HepG2 (cell line): ENCODE measurements around the gene SLC22A5. TPM values are rescaled to one million over a fixed set of nuclear protein-coding genes. Genes with fewer than 3 reads are reported as not detected.

Experiments used
- ATF7 ChIP-seq, 2 experiments: fragments of 450-650 bp in 1 of 2; sonication (generic) in 1 of 2; formaldehyde crosslinking in 1 of 2; IDR thresholded peaks; 2 replicates each; pipeline versions ENCODE4 v1.4.0 to v1.6.1; 2016 to 2020; ENCODE audit warnings: antibody characterized with exemption in 1 of 2, mild to moderate bottlenecking in 1 of 2, missing genetic modification reagents in 1 of 2
- NPAS2 ChIP-seq: sonication (generic); formaldehyde crosslinking; IDR thresholded peaks from 2 replicates; pipeline ENCODE4 v1.8.0; 2022; ENCODE audit warnings: mild to moderate bottlenecking, missing genetic modification reagents, borderline replicate concordance
- PHB2 ChIP-seq: fragments of 450-650 bp; IDR thresholded peaks from 2 replicates; pipeline ENCODE4 v1.6.1; 2018; ENCODE audit not compliant: partially characterized antibody
- POLR2A ChIP-seq, 2 experiments: IDR thresholded peaks; 2 replicates each; pipeline ENCODE4 v1.6.1; 2011; ENCODE audit warnings: low read depth in 2 of 2, low read length in 2 of 2, mild to moderate bottlenecking in 1 of 2, moderate library complexity in 1 of 2; ENCODE audit not compliant: insufficient read depth in 1 of 2
- PPARG ChIP-seq: conservative IDR thresholded peaks from 2 replicates; pipeline ENCODE4 v1.6.1; 2016; ENCODE audit warnings: missing biosample characterization, missing genetic modification reagents
- SMC3 ChIP-seq: IDR thresholded peaks from 2 replicates; pipeline ENCODE4 v1.6.1; 2011; ENCODE audit warnings: low read length, improper control_type of control experiment
- STAG1 ChIP-seq: sonication (generic); formaldehyde crosslinking; IDR thresholded peaks from 2 replicates; pipeline ENCODE4 v1.4.0; 2020; ENCODE audit warnings: missing genetic modification reagents
- THAP11 ChIP-seq: IDR thresholded peaks from 2 replicates; pipeline ENCODE4 v1.6.1; 2016; ENCODE audit warnings: missing biosample characterization, missing genetic modification reagents
- YEATS2 ChIP-seq: sonication (generic); formaldehyde crosslinking; IDR thresholded peaks from 2 replicates; pipeline ENCODE4 v1.4.0; 2020; ENCODE audit warnings: missing genetic modification reagents, borderline replicate concordance
- ZBTB7A ChIP-seq: sonication (generic); formaldehyde crosslinking; IDR thresholded peaks from 2 replicates; pipeline ENCODE4 v1.8.0; 2022; ENCODE audit warnings: mild to moderate bottlenecking, missing genetic modification reagents
- ZBTB7B ChIP-seq: sonication (generic); formaldehyde crosslinking; IDR thresholded peaks from 2 replicates; pipeline ENCODE4 v1.4.0; 2020; ENCODE audit warnings: missing genetic modification reagents
- ZBTB8A ChIP-seq: sonication (generic); formaldehyde crosslinking; IDR thresholded peaks from 2 replicates; pipeline ENCODE4 v1.4.0; 2020; ENCODE audit warnings: mild to moderate bottlenecking, low read depth, missing genetic modification reagents, borderline replicate concordance
- ZMAT3 ChIP-seq: sonication (generic); formaldehyde crosslinking; conservative IDR thresholded peaks from 2 replicates; pipeline ENCODE4 v1.7.0; 2021; ENCODE audit warnings: missing genetic modification reagents
- ZNF101 ChIP-seq: sonication (generic); formaldehyde crosslinking; IDR thresholded peaks from 2 replicates; pipeline ENCODE4 v1.4.0; 2020; ENCODE audit warnings: mild to moderate bottlenecking, low read depth, missing genetic modification reagents, borderline replicate concordance
- ZNF615 ChIP-seq: sonication (generic); formaldehyde crosslinking; IDR thresholded peaks from 2 replicates; pipeline ENCODE4 v1.5.0; 2020; ENCODE audit warnings: mild to moderate bottlenecking, missing genetic modification reagents, borderline replicate concordance
- ZSCAN21 ChIP-seq: sonication (generic); formaldehyde crosslinking; IDR thresholded peaks from 2 replicates; pipeline ENCODE4 v1.8.0; 2022; ENCODE audit warnings: mild to moderate bottlenecking, missing genetic modification reagents, moderate library complexity, borderline replicate concordance
- polyA plus RNA-seq, 8 experiments: library from polyadenylated mRNA; depleted of rRNA in 3 of 8; stranded (reverse) in 7 of 8; unstranded in 1 of 8; fragments of >200 nt; fragmentation: Illumina TruSeq in 4 of 8; extraction: Trizol in 4 of 8; gene quantifications; 2 replicates each; pipeline versions ENCODE4 v1.2.1 to v1.2.3, GENCODE V29; 2011 to 2016; ENCODE audit warnings: low read depth in 4 of 8, missing spikeins in 1 of 8, mixed read lengths in 1 of 8; ENCODE audit not compliant: insufficient read depth in 1 of 8
- total RNA-seq, 5 experiments: library from RNA; depleted of rRNA; stranded (reverse); fragments of >200 nt; fragmentation: Illumina TruSeq; extraction: Trizol; gene quantifications; 2 replicates each; pipeline ENCODE4 v1.2.3, GENCODE V29; 2016; ENCODE audit warnings: low read depth in 1 of 5
- TF ChIP-seq, protein P1 (sequence below): sonication (generic); formaldehyde crosslinking; IDR thresholded peaks from 2 replicates; pipeline ENCODE4 v1.5.0; 2020; ENCODE audit warnings: missing genetic modification reagents
- TF ChIP-seq, protein P2 (sequence below): sonication (generic); formaldehyde crosslinking; IDR thresholded peaks from 2 replicates; pipeline ENCODE4 v1.8.0; 2022; ENCODE audit warnings: missing genetic modification reagents, mild to moderate bottlenecking, inconsistent platforms, borderline replicate concordance
- TF ChIP-seq, protein P3 (sequence below): sonication (generic); formaldehyde crosslinking; IDR thresholded peaks from 2 replicates; pipeline ENCODE4 v1.4.0; 2020; ENCODE audit warnings: missing genetic modification reagents, borderline replicate concordance
- TF ChIP-seq, protein P4 (sequence below): sonication (generic); formaldehyde crosslinking; IDR thresholded peaks from 2 replicates; pipeline ENCODE4 v1.5.0; 2020; ENCODE audit warnings: missing genetic modification reagents, mild to moderate bottlenecking, borderline replicate concordance

The SLC22A5 gene
- total and polyA plus RNA-seq, 2 of the 13 experiments (the other 11 are each of a cell fraction or from before 2014, with no cell fraction given), result 7.1 to 15.1 TPM

DNA sequence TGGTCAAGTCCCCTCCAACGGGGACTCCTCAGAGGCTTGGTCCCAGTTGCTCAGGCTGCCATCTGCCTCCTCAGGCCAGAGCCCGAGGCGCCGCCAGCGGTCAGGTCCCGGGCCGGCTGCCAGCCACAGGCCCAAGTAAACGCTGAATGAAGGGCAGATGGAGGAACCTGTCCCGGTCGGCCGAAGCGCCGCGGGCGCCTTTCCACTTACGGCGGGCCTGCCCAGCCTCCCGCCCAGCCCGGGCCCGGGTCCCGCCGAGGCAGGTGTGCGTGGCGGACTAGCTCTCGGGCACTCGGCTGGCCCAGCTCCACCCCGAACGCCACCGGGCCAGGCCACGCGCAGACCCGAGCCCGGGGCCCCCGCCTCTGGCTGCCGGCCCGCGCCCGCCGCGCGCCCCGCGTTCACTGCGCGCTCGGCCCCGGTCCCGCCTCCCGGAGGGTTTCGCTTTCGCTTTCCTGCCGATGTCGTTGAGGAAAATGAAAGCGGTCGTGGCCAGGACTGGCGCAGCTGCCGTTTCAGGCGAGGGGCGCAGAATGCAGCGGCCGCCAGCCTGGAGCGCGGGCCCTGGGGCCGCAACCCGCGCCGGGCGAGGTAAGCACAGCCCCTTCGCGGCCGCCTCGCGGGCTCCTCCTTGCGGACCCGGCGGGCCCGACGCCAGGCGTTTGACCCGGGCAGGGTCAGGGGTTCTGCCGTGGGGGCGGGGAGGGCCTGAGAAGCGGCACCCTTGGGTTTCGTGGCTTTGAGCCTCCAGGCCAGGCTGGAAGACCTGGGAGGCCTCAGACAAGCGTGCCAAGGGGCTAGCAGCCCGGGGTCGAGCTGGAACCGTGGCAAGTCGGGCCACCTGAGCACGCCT lies 41.2 kb downstream of the SLC22A5 start (continued):
- TF ChIP-seq ZMAT3 (CRISPR knock-in tag), result 0 out of 2 replicates have a peak, but pooled peaks have one; percentile 64
- peak; percentile 48; the same call in 1 of the 2 replicates for TF ChIP-seq YEATS2
- TF ChIP-seq ZNF615 (CRISPR knock-in tag), result no peak
- peak; percentile 51 for TF ChIP-seq STAG1 (CRISPR knock-in tag)
- TF ChIP-seq ZBTB8A, result no peak
- peak; percentile 44; the same call in 1 of the 2 replicates for TF ChIP-seq ZNF101 (CRISPR knock-in tag)
- TF ChIP-seq ZSCAN21 (CRISPR knock-in tag), result peak; percentile 69; the same call in 1 of the 2 replicates
- 0 out of 2 replicates have a peak, but pooled peaks have one; percentile 39 for TF ChIP-seq PPARG (CRISPR knock-in tag)
- no peak; the same call in none of the 2 replicates for TF ChIP-seq ZBTB7A
- TF ChIP-seq, protein P1, sequence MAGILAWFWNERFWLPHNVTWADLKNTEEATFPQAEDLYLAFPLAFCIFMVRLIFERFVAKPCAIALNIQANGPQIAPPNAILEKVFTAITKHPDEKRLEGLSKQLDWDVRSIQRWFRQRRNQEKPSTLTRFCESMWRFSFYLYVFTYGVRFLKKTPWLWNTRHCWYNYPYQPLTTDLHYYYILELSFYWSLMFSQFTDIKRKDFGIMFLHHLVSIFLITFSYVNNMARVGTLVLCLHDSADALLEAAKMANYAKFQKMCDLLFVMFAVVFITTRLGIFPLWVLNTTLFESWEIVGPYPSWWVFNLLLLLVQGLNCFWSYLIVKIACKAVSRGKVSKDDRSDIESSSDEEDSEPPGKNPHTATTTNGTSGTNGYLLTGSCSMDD (CRISPR knock-in tag), result peak; percentile 59; the same call in 1 of the 2 replicates
- TF ChIP-seq, protein P2, sequence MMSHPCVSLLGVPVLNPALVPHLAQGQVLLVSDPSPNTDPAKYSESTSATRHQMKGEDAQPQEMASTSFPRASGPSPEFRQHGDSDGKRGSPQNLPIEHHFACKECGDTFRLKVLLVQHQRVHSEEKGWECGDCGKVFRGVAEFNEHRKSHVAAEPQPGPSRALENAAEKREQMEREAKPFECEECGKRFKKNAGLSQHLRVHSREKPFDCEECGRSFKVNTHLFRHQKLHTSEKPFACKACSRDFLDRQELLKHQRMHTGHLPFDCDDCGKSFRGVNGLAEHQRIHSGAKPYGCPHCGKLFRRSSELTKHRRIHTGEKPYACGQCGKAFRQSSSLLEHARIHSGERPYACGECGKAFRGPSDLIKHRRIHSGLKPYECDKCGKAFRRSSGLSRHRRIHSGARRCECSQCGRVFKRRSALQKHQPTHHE (CRISPR knock-in tag), result 0 out of 2 replicates have a peak, but pooled peaks have one; percentile 10
- TF ChIP-seq NPAS2 (CRISPR knock-in tag), result no peak
- TF ChIP-seq, protein P3, sequence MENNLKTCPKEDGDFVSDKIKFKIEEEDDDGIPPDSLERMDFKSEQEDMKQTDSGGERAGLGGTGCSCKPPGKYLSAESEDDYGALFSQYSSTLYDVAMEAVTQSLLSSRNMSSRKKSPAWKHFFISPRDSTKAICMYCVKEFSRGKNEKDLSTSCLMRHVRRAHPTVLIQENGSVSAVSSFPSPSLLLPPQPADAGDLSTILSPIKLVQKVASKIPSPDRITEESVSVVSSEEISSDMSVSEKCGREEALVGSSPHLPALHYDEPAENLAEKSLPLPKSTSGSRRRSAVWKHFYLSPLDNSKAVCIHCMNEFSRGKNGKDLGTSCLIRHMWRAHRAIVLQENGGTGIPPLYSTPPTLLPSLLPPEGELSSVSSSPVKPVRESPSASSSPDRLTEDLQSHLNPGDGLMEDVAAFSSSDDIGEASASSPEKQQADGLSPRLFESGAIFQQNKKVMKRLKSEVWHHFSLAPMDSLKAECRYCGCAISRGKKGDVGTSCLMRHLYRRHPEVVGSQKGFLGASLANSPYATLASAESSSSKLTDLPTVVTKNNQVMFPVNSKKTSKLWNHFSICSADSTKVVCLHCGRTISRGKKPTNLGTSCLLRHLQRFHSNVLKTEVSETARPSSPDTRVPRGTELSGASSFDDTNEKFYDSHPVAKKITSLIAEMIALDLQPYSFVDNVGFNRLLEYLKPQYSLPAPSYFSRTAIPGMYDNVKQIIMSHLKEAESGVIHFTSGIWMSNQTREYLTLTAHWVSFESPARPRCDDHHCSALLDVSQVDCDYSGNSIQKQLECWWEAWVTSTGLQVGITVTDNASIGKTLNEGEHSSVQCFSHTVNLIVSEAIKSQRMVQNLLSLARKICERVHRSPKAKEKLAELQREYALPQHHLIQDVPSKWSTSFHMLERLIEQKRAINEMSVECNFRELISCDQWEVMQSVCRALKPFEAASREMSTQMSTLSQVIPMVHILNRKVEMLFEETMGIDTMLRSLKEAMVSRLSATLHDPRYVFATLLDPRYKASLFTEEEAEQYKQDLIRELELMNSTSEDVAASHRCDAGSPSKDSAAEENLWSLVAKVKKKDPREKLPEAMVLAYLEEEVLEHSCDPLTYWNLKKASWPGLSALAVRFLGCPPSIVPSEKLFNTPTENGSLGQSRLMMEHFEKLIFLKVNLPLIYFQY (CRISPR knock-in tag), result no peak; the same call in none of the 2 replicates
- peak; percentile 29; the same call in 1 of the 2 replicates for TF ChIP-seq SMC3
- TF ChIP-seq, protein P4, sequence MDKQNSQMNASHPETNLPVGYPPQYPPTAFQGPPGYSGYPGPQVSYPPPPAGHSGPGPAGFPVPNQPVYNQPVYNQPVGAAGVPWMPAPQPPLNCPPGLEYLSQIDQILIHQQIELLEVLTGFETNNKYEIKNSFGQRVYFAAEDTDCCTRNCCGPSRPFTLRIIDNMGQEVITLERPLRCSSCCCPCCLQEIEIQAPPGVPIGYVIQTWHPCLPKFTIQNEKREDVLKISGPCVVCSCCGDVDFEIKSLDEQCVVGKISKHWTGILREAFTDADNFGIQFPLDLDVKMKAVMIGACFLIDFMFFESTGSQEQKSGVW (CRISPR knock-in tag), result no peak; the same call in 1 of the 2 replicates
- TF ChIP-seq THAP11, result peak; percentile 59; the same call in 1 of the 2 replicates
- peak; percentile 70 to 77 for TF ChIP-seq POLR2A (IDR thresholded peaks at IDR 0.05; ENCODE audit: insufficient read depth in 1 of 2, low read depth in 2 of 2, low read length in 2 of 2)
- 0 out of 2 replicates have a peak, but pooled peaks have one; percentile 28 for TF ChIP-seq ZBTB7B
- TF ChIP-seq ATF7 (IDR thresholded peaks at IDR 0.05), result no peak
- TF ChIP-seq ATF7 (CRISPR knock-in tag; IDR thresholded peaks at IDR 0.05), result no peak
- no peak for TF ChIP-seq PHB2
